ENCODE data around the gene CENPB. TPM values are rescaled to one million over a fixed set of nuclear protein-coding genes. Genes with fewer than 3 reads are reported as not detected.

Gene CENPB
- total RNA-seq, 1 experiment from 2014 or later = 84.3 TPM

DNA sequence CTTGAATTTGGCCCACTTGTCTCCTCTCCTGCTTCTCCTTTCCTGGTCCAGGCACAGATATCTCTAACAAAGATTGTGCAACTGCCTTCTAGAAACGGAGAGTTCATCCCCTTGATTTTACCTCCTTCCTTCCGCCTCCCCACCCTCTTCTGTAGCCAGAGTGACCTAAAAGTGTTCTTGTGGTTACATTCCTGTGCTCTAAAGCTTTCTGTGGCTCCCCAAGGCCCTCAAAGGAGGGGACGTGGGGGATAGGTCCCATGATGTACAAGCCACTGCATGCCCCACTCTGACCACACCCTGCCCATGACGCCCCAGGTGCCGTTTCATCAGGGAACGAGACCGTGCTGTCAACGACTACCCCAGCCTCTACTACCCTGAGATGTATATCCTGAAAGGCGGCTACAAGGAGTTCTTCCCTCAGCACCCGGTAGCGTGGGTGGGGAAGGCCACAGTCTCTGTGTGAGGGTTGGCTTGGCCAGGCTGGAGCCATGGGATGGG, 17.8 kb upstream of the CENPB start:
- H3K4me1 Mint-ChIP-seq (ENCODE audit: low read depth, unreplicated experiment) = peaks cover 19% of the 10 kb centered on the region
- CTCF ChIA-PET = no interaction called here

DNA sequence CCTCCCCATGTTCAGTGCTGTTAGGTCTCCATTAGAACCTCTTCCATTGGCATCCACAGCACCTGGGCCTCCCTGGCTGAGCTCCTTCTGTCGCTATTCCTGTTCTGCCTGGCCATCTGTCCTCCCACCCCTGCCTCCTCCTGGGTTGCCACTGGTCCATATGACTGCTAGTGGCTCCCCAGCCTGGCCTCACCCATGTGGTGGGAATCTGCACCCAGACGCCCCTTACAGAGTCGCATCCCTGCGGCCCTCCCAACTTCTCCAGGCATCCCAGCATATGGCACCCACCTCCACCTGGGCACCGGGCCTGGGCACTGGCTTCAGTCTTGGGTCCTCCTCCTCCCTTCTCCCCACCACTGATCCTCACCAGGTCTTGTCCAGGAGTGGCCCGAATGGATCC, 17.3 kb upstream of the CENPB start:
- Mint-ChIP-seq H3K4me1 (ENCODE audit: low read depth, unreplicated experiment) (peaks cover 23% of the 10 kb centered on the region), H3K27me3 (ENCODE audit: insufficient read depth, unreplicated experiment) (no peaks in the 10 kb centered on the region), H3K27ac (ENCODE audit: unreplicated experiment) (no peak overlapping the region), H3K36me3 (ENCODE audit: insufficient read depth, unreplicated experiment) (peaks cover 59% of the 10 kb centered on the region), H3K4me3 (ENCODE audit: unreplicated experiment) (no peak overlapping the region), H3K9me3 (ENCODE audit: unreplicated experiment) (no peaks in the 10 kb centered on the region)
- H3K9me3 ChIP-seq = no peaks in the 10 kb centered on the region
- CTCF ChIA-PET = no interaction called here
- POLR2A ChIA-PET = no interaction called here
- DNase-seq = no peak
- H3K4me3 ChIP-seq (ENCODE audit: low read depth, low read length) = no peak overlapping the region
- H3K36me3 ChIP-seq (ENCODE audit: control insufficient read depth, insufficient read depth, low read length) = peaks cover 7% of the 10 kb centered on the region
- peaks cover 43% of the 10 kb centered on the region for H3K4me1 ChIP-seq
- BruUV-seq (replicated peaks) = no TSS peak
- TF ChIP-seq, protein P1, sequence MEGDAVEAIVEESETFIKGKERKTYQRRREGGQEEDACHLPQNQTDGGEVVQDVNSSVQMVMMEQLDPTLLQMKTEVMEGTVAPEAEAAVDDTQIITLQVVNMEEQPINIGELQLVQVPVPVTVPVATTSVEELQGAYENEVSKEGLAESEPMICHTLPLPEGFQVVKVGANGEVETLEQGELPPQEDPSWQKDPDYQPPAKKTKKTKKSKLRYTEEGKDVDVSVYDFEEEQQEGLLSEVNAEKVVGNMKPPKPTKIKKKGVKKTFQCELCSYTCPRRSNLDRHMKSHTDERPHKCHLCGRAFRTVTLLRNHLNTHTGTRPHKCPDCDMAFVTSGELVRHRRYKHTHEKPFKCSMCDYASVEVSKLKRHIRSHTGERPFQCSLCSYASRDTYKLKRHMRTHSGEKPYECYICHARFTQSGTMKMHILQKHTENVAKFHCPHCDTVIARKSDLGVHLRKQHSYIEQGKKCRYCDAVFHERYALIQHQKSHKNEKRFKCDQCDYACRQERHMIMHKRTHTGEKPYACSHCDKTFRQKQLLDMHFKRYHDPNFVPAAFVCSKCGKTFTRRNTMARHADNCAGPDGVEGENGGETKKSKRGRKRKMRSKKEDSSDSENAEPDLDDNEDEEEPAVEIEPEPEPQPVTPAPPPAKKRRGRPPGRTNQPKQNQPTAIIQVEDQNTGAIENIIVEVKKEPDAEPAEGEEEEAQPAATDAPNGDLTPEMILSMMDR (IDR thresholded peaks at IDR 0.05; ENCODE audit: insufficient read depth in 1 of 2, low read depth in 1 of 2, low read length in 1 of 2, severe bottlenecking in 1 of 2, unreplicated experiment in 1 of 2) = no peak
- intact Hi-C loops (cut with micrococcal nuclease; ENCODE audit: unreplicated experiment) = no loop called here
- no peaks in the 10 kb centered on the region for H3K27me3 ChIP-seq (replicated peaks; ENCODE audit: control insufficient read depth, insufficient read depth, low read length)

More for the DNA sequence above, 17.8 kb upstream of the CENPB start:
- Histone ChIP-seq H3K36me3 (ENCODE audit: control insufficient read depth, insufficient read depth, low read length) (peaks cover 4% of the 10 kb centered on the region; the same call in 1 of the 2 replicates), H3K27me3 (replicated peaks; ENCODE audit: control insufficient read depth, insufficient read depth, low read length) (no peaks in the 10 kb centered on the region), H3K4me3 (ENCODE audit: low read depth, low read length) (no peak overlapping the region), H3K9me3 (no peaks in the 10 kb centered on the region), H3K4me1 (peaks cover 38% of the 10 kb centered on the region)
- Mint-ChIP-seq H3K4me3 (ENCODE audit: unreplicated experiment) (no peak overlapping the region), H3K27me3 (ENCODE audit: insufficient read depth, unreplicated experiment) (no peaks in the 10 kb centered on the region), H3K27ac (ENCODE audit: unreplicated experiment) (no peak overlapping the region), H3K36me3 (ENCODE audit: insufficient read depth, unreplicated experiment) (peaks cover 59% of the 10 kb centered on the region), H3K9me3 (ENCODE audit: unreplicated experiment) (no peaks in the 10 kb centered on the region)
- TF ChIP-seq, protein P1 (IDR thresholded peaks at IDR 0.05; ENCODE audit: insufficient read depth in 1 of 2, low read depth in 1 of 2, low read length in 1 of 2, severe bottlenecking in 1 of 2, unreplicated experiment in 1 of 2) = no peak
- intact Hi-C loops (cut with micrococcal nuclease; ENCODE audit: unreplicated experiment) = no loop called here
- POLR2A ChIA-PET = no interaction called here
- no peak for DNase-seq
- no TSS peak for BruUV-seq (replicated peaks)

DNA sequence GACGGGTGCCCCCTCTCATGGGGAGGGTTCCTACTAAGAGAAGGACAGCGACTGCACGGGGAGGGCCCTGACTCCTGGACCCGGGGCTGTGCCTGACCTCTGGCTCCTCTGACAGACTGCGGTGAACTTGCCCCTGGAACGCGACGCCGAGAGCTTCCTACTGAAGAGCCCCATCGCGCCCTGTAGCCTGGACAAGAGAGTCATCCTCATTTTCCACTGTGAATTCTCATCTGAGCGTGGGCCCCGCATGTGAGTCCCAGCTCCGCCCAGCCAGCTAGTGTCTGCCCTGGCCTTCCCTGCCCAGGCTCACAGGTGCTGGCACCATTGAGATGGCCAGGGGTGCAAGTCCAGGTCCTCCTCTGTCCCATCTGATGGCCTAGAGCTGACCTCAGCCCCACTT, 16.7 kb upstream of the CENPB start:
- Histone ChIP-seq H3K27me3 (replicated peaks; ENCODE audit: control insufficient read depth, insufficient read depth, low read length) (no peaks in the 10 kb centered on the region), H3K4me1 (peaks cover 45% of the 10 kb centered on the region), H3K36me3 (ENCODE audit: control insufficient read depth, insufficient read depth, low read length) (peaks cover 10% of the 10 kb centered on the region), H3K4me3 (ENCODE audit: low read depth, low read length) (no peak overlapping the region), H3K9me3 (no peaks in the 10 kb centered on the region)
- no peak overlapping the region for H3K27ac Mint-ChIP-seq (ENCODE audit: unreplicated experiment)
- intact Hi-C loops (cut with micrococcal nuclease; ENCODE audit: unreplicated experiment) = no loop called here
- H3K36me3 Mint-ChIP-seq (ENCODE audit: insufficient read depth, unreplicated experiment) = peaks cover 59% of the 10 kb centered on the region
- H3K9me3 Mint-ChIP-seq (ENCODE audit: unreplicated experiment) = no peaks in the 10 kb centered on the region
- POLR2A ChIA-PET = no interaction called here
- CTCF ChIA-PET = no interaction called here
- no peaks in the 10 kb centered on the region for H3K27me3 Mint-ChIP-seq (ENCODE audit: insufficient read depth, unreplicated experiment)
- no peak overlapping the region for H3K4me3 Mint-ChIP-seq (ENCODE audit: unreplicated experiment)
- H3K4me1 Mint-ChIP-seq (ENCODE audit: low read depth, unreplicated experiment) = peaks cover 23% of the 10 kb centered on the region
- BruUV-seq (replicated peaks) = no TSS peak
- TF ChIP-seq, protein P1 (IDR thresholded peaks at IDR 0.05; ENCODE audit: insufficient read depth in 1 of 2, low read depth in 1 of 2, low read length in 1 of 2, severe bottlenecking in 1 of 2, unreplicated experiment in 1 of 2) = no peak
- no peak for DNase-seq
